PFSK-1 (cell line): Measurements from ENCODE around the gene MAIP1.

ENCODE experiments used
- FOXP2 ChIP-seq: optimal IDR thresholded peaks from 2 replicates; pipeline ENCODE3; 2011; ENCODE audit warnings: borderline replicate concordance, control low read depth, inconsistent platforms; ENCODE audit not compliant: insufficient read depth; ENCODE audit errors: extremely low read length, extremely low read depth
- POLR2AphosphoS5 ChIP-seq: IDR thresholded peaks from 2 replicates; pipeline ENCODE4 v1.6.1; 2012; ENCODE audit warnings: low read depth, mild to moderate bottlenecking, control low read depth, low read length, moderate library complexity
- REST ChIP-seq, 2 experiments: IDR thresholded peaks; 2 replicates each; pipeline versions ENCODE4 v1.6.1 to v1.8.0; 2011 to 2012; ENCODE audit warnings: low read depth in 2 of 2, low read length in 2 of 2, control low read depth in 1 of 2, inconsistent platforms in 1 of 2, mild to moderate bottlenecking in 1 of 2, moderate library complexity in 1 of 2; ENCODE audit not compliant: insufficient read depth in 1 of 2
- SIN3A ChIP-seq: IDR thresholded peaks from 2 replicates; pipeline ENCODE4 v1.6.1; 2012; ENCODE audit warnings: mild to moderate bottlenecking, low read length, moderate library complexity, borderline replicate concordance; ENCODE audit not compliant: insufficient read depth
- TAF1 ChIP-seq: IDR thresholded peaks from 2 replicates; pipeline ENCODE4 v1.6.1; 2012; ENCODE audit warnings: low read length, control low read depth, borderline replicate concordance; ENCODE audit not compliant: insufficient read depth

- no peak for TF ChIP-seq TAF1
- no peak for TF ChIP-seq POLR2AphosphoS5
- TF ChIP-seq SIN3A: no peak
- no peak for TF ChIP-seq REST (IDR thresholded peaks at IDR 0.05; ENCODE audit: insufficient read depth in 1 of 2, low read depth in 2 of 2, low read length in 2 of 2)
- TF ChIP-seq FOXP2: no peak
These were observed 21.9 kb upstream of the MAIP1 start for GRCh38 chr2:199933466-199933865.
